Endodermal cell (in vitro differentiated cells): ENCODE results near the gene DUSP7. TPM values are rescaled to one million over a fixed set of nuclear protein-coding genes. Genes with fewer than 3 reads are reported as not detected.

Experiments
- DNase-seq: peaks from one replicate; pipeline ENCODE4 v3.0.0-alpha.2; 2017
- H3K27ac ChIP-seq: 2 replicates; pipeline ENCODE4 v1.5.1; 2013; ENCODE audit warnings: mild to moderate bottlenecking, low read depth, low read length, moderate library complexity
- H3K27me3 ChIP-seq: 2 replicates; pipeline ENCODE4 v1.6.1; 2013; ENCODE audit warnings: mild to moderate bottlenecking, low read length, moderate library complexity; ENCODE audit not compliant: insufficient read depth, control insufficient read depth, poor library complexity, severe bottlenecking
- H3K36me3 ChIP-seq: 2 replicates; pipeline ENCODE4 v1.7.0; 2013; ENCODE audit warnings: mild to moderate bottlenecking, low read length, moderate library complexity; ENCODE audit not compliant: control insufficient read depth, insufficient read depth
- H3K4me1 ChIP-seq: one replicate; pipeline ENCODE4 v1.7.0; 2013; ENCODE audit warnings: low read length; ENCODE audit not compliant: control insufficient read depth, insufficient read depth
- H3K4me3 ChIP-seq: 2 replicates; pipeline ENCODE4 v1.5.1; 2013; ENCODE audit warnings: mild to moderate bottlenecking, low read length, moderate library complexity
- H3K9ac ChIP-seq: 2 replicates; pipeline ENCODE4 v1.6.1; 2013; ENCODE audit warnings: mild to moderate bottlenecking, low read length, moderate library complexity; ENCODE audit not compliant: poor library complexity, severe bottlenecking; ENCODE audit errors: extremely low read depth
- H3K9me3 ChIP-seq: 2 replicates; pipeline ENCODE4 v1.6.1; 2013; ENCODE audit warnings: mild to moderate bottlenecking, low read length, moderate library complexity; ENCODE audit not compliant: control insufficient read depth
- H3K27ac Mint-ChIP-seq: 2 replicates; pipeline ENCODE4 v1.8.0; 2020; ENCODE audit warnings: mixed read lengths
- H3K27me3 Mint-ChIP-seq: 2 replicates; pipeline ENCODE4 v1.8.0; 2021; ENCODE audit warnings: mild to moderate bottlenecking, mixed read lengths; ENCODE audit not compliant: insufficient read depth
- H3K36me3 Mint-ChIP-seq: 2 replicates; pipeline ENCODE4 v1.8.0; 2020; ENCODE audit warnings: low read depth, mixed read lengths
- H3K4me1 Mint-ChIP-seq: 2 replicates; pipeline ENCODE4 v1.8.0; 2020; ENCODE audit warnings: mixed read lengths
- H3K4me3 Mint-ChIP-seq: 2 replicates; pipeline ENCODE4 v1.8.0; 2020; ENCODE audit warnings: mild to moderate bottlenecking, moderate library complexity, mixed read lengths
- H3K9me3 Mint-ChIP-seq: 2 replicates; pipeline ENCODE4 v1.8.0; 2020; ENCODE audit warnings: mild to moderate bottlenecking, mixed read lengths
- CTCF ChIP-seq: fragments of 200-600 bp; sonication (generic); conservative IDR thresholded peaks from 2 replicates; pipeline ENCODE4 v1.5.0; 2021; ENCODE audit warnings: antibody characterized with exemption, mild to moderate bottlenecking
- WGBS, 2 experiments: methylation state at CpG; one replicate each; pipeline versions ENCODE4 v1.1.5 to v1.1.7; 2013; ENCODE audit warnings: missing lambda C conversion rate in 2 of 2, mixed read lengths in 1 of 2; ENCODE audit not compliant: insufficient coverage in 1 of 2, insufficient read length in 1 of 2; 5-methylcytosine and 5-hydroxymethylcytosine counted together
- total RNA-seq, 2 donors: library from RNA; stranded (reverse); fragmentation: NEBNext Ultra II Directional in 1 of 2; extraction: Animal tissue kit (Norgen Biotek cat#: 25700) in 1 of 2; gene quantifications; 2 replicates in 1 of 2; 3 replicates in 1 of 2; pipeline ENCODE4 v1.2.1, GENCODE V29; 2021

The DUSP7 gene
- total RNA-seq, 2 donors from 2014 or later = 14.2 to 16.7 TPM

- no peak overlapping the region for H3K27ac ChIP-seq
These were observed 9.5 kb downstream of the DUSP7 start for GRCh38 chr3:52046902-52047239.

GRCh38 chr3:52046186-52046901 lies 10.0 kb downstream of the DUSP7 start:
- DNase-seq = no peak
- no peak overlapping the region for H3K27ac ChIP-seq

More at GRCh38 chr3:52046902-52047239, 9.5 kb downstream of the DUSP7 start:
- Mint-ChIP-seq H3K9me3 (no peaks in the 10 kb centered on the region), H3K36me3 (peaks cover 13% of the 10 kb centered on the region), H3K4me3 (no peak overlapping the region), H3K27me3 (no peaks in the 10 kb centered on the region), H3K27ac (peak overlapping the region; percentile 32), H3K4me1 (peaks cover 5% of the 10 kb centered on the region)
- Histone ChIP-seq H3K9me3 (no peaks in the 10 kb centered on the region), H3K9ac (no peak overlapping the region), H3K27me3 (no peaks in the 10 kb centered on the region), H3K36me3 (peaks cover 10% of the 10 kb centered on the region), H3K4me3 (no peak overlapping the region), H3K4me1 (no peaks in the 10 kb centered on the region)
- no peak for TF ChIP-seq CTCF
- WGBS, 2 experiments = 90 to 92% methylated on average over 4 to 7 of the region's 7 CpGs
- DNase-seq = no peak

GRCh38 chr3:52044869-52045619 lies 11.3 kb downstream of the DUSP7 start:
- Mint-ChIP-seq H3K4me3 (no peak overlapping the region), H3K27me3 (no peaks in the 10 kb centered on the region), H3K27ac (peak overlapping the region; percentile 65), H3K36me3 (peaks cover 2% of the 10 kb centered on the region), H3K9me3 (no peaks in the 10 kb centered on the region), H3K4me1 (peaks cover 11% of the 10 kb centered on the region)
- Histone ChIP-seq H3K9me3 (no peaks in the 10 kb centered on the region), H3K27ac (peak overlapping the region; percentile 49), H3K9ac (no peak overlapping the region), H3K27me3 (no peaks in the 10 kb centered on the region), H3K4me3 (no peak overlapping the region), H3K36me3 (no peaks in the 10 kb centered on the region), H3K4me1 (no peaks in the 10 kb centered on the region)
- TF ChIP-seq CTCF = peak; percentile 36
- 92 to 93% methylated on average over 13 to 18 of the region's 18 CpGs for WGBS, 2 experiments
- peak; percentile 80 for DNase-seq

More at GRCh38 chr3:52046186-52046901, 10.0 kb downstream of the DUSP7 start:
- peaks cover 10% of the 10 kb centered on the region for H3K36me3 Mint-ChIP-seq
- no peak overlapping the region for H3K9ac ChIP-seq
- no peaks in the 10 kb centered on the region for H3K27me3 Mint-ChIP-seq
- peaks cover 5% of the 10 kb centered on the region for H3K4me1 Mint-ChIP-seq
- H3K36me3 ChIP-seq = peaks cover 4% of the 10 kb centered on the region
- H3K27ac Mint-ChIP-seq = peak overlapping the region; percentile 32
- no peak overlapping the region for H3K4me3 ChIP-seq
- no peaks in the 10 kb centered on the region for H3K9me3 ChIP-seq
- H3K27me3 ChIP-seq = no peaks in the 10 kb centered on the region
- no peak for TF ChIP-seq CTCF
- 89 to 94% methylated on average over 9 to 12 of the region's 12 CpGs for WGBS, 2 experiments
- no peaks in the 10 kb centered on the region for H3K9me3 Mint-ChIP-seq
- no peaks in the 10 kb centered on the region for H3K4me1 ChIP-seq
- H3K4me3 Mint-ChIP-seq = no peak overlapping the region
